ENCODE data around the gene OTOA.
"Not testable (repeated sequence)": the region's sequence is repeated elsewhere in the genome, so short reads cannot be mapped to it uniquely, and the experiment has no call there.

Gene OTOA

GRCh38 chr16:21720533-21720932 is 56.8 kb downstream of the OTOA start:
- no peak for DNase-seq (ENCODE audit: low read depth, low spot score)

- DNase-seq (ENCODE audit: low read depth, low spot score) = no peak
Observed at GRCh38 chr16:21722771-21723455, 59.1 kb downstream of the OTOA start.

DNA sequence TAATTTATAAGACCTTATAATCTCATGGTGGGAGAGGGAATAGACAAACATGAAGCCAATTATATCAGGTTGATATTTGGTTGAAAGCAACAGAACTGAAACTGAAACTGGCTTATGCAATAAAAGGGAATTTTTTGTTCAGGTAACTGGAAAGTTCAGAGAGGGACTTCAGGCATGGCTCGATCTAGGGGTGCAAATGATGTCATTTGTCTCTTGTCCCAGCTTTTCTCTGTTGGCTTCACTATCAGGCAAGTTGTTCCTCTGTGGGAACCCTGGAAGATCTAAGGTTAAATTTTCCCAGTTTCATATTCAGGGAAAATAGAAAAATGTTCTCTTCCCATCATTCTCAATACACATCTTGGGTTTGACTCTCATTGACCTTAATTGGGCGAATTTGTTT is 59.8 kb downstream of the OTOA start:
- DNase-seq (ENCODE audit: low read depth, low spot score) = no peak

DNA sequence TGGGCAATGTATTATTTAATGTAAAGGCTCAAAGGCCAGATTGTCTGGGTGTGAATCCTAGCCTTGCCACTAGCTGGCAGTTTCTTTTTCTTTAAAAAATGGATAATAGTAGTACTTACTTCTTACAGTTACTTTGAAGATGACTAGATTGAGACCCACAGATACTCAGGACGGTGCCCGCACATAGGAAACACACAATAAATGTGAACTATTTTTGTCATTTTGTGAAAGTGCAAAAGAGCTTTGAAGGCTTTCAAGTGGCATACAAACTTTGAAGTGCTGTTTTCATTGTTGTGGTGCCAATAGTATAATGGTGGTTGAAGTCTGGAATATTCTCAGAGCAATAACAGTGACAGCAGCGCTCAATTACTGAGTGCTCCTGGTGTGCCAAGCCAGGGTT is 63.6 kb downstream of the OTOA start:
- DNase-seq (ENCODE audit: low read depth, low spot score) = no peak

DNA sequence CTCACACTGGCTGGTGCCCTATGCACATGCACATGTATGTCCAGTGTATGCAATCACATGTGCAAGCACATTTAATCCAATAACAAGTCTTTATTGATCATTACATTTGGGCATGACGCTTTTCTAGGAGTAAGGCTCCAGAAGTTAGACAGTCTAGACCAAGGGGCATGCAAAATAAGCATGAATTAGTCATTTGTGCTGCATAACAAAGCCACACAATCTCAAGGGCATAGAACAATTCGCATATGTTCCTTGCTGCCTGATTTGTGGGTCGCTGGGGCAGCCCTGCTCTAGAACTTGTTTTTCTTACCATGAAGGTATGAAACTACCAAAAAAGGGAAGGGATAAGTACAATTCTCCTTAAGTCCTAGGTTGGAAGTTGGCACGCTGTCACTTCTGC is 67.5 kb downstream of the OTOA start:
- not testable (repeated sequence) for DNase-seq (ENCODE audit: low read depth, low spot score)

GRCh38 chr16:21740637-21741036 is 76.9 kb downstream of the OTOA start:
- not testable (repeated sequence) for DNase-seq (ENCODE audit: low read depth, low spot score)

- not testable (repeated sequence) for DNase-seq (ENCODE audit: low read depth, low spot score)
Observed at GRCh38 chr16:21756192-21757079, 92.7 kb downstream of the OTOA start.

GRCh38 chr16:21757080-21757671 is 93.4 kb downstream of the OTOA start:
- not testable (repeated sequence) for DNase-seq (ENCODE audit: low read depth, low spot score)

DNA sequence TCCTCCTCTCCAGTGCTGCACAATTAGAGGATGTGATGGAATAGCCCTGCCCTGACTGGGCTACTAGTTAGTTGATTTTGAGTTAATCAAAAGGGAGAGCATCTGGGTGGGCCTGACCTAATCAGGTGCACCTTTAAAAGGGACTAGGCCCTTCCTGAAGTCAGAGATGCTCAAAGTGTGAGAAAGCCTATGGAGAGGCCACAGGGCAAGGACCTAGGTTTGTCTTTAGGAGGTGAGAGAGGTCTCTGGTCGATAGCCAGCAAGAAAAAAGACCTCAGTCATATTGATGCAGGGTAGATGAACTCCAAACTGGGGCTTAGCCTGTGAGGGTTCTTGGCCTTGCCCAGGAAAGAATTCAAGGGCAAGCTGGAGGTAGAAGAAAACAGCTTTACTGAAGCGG is 104.5 kb downstream of the OTOA start:
- not testable (repeated sequence) for DNase-seq (ENCODE audit: low read depth, low spot score)

GRCh38 chr16:21768810-21769209 is 105.0 kb downstream of the OTOA start:
- DNase-seq (ENCODE audit: low read depth, low spot score) = not testable (repeated sequence)

DNA sequence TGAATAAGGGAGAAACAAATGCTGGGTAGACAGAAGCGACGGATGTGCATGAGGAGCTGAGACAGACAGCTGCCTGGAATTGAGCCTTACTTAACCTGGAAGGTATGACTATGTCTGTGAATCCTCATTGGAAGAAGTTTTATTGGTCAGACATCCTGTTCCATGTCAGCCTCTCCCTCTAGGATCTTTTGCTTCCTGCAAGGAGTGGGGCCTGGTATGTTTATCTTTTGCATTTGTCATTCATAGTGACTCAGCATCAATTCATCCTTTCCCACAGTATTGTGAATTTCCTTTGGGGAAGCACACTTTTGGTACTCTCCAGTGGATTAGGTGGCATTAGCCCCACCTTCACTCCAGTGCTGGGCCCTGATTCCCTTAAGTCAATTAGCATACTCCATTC is 105.5 kb downstream of the OTOA start:
- DNase-seq (ENCODE audit: low read depth, low spot score) = not testable (repeated sequence)

DNA sequence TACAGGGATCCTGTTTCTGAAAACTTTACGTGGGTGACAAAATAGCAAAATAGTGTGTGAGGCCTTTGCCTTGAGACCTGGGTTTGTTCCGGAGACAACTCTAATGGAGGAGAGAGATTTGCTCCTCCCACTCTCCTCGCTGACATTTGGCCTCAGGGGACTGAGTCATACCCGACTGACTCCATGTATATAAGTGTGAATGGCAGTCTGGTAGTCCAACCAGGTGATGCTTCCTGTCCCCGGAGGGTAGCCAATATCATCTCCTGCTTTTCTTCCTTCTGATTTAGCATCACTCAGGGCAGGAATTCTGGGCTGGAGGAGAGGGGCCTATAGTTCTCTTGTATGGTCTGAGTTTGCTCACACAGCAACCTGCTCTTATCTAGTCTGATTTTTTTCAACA is 106.8 kb downstream of the OTOA start:
- not testable (repeated sequence) for DNase-seq (ENCODE audit: low read depth, low spot score)

- DNase-seq (ENCODE audit: low read depth, low spot score) = not testable (repeated sequence)
Observed at GRCh38 chr16:21772547-21773206, 108.9 kb downstream of the OTOA start.

GRCh38 chr16:21773207-21773553 is 109.4 kb downstream of the OTOA start:
- DNase-seq (ENCODE audit: low read depth, low spot score) = not testable (repeated sequence)

GRCh38 chr16:21780525-21780924 is 116.8 kb downstream of the OTOA start:
- DNase-seq (ENCODE audit: low read depth, low spot score) = not testable (repeated sequence)

GRCh38 chr16:21790506-21790905 is 126.7 kb downstream of the OTOA start:
- not testable (repeated sequence) for DNase-seq (ENCODE audit: low read depth, low spot score)

DNA sequence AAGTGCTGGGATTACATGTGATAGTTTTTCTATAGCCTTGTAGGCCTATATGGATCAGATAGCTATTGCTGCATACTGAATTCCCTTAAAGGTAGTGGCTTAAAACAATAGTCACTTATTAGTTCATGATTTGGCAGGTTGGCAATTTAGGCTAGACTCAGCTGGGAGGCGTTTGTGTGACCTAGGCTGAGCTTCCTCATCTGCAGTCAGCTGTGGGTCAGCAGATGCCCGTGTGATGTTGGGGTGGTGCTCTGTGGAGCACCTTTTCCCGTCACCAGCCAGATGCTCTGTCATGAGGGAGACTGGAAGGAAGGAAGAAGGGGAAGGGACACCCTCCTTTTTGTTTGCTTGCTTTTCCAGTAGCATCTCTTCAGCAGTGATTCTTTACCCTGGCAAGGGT is 129.5 kb downstream of the OTOA start:
- not testable (repeated sequence) for DNase-seq (ENCODE audit: low read depth, low spot score)

DNA sequence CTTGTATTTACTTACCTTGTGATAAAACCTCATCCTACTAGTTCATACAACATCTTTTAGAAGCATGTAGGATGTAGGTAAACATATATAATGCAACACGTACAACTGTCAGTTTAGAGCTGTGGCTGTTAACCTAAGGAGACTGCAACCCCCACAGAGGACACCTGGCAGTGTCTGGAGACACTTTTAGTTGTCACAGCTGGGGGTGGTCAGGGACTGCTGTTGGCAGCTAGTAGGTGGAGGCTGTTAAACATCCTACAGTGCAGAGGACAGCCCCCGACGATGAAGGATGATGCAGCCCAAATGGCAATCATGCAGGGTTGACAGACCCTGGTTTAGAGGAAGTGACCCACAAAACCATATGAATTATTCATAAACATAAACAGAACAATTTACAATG is 134.8 kb downstream of the OTOA start:
- not testable (repeated sequence) for DNase-seq (ENCODE audit: low read depth, low spot score)

DNA sequence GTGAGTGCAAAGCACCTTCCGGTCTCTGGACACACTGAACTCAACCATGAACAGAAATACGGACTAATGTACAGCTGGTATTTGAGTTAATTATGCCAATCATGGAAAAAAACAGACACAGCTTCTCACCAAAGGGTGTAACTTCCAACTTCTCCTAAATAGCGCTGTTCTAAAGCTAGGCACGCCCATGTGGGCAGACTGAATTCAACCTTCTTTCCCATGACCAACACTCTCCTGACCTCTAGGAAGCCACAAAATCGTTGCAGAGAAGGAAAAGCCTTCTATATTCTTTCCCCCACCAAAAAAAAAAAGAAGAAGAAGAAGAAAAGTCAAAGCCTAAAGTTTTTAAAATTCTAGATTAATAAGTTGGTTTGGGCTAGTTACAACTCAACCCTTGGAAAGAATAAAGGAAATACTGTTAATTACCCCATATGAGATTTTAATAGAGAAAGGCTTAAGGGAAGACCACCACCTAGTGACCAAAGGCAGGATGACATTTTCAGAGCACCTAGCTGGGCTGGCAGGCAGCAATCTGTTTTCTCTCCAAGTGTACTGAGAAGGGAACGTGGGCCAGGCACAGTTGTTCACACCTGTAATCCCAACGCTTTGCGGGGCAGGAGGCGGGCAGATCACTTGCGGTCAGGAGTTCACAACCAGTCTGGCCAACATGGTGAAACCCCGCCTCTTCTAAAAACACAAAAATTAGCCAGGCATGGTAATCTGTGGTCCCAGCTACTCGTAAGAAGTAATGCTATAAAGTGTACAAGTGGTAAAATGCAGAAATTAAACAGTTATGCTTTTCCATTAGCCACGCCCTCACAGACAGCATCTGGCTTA is 138.0 kb downstream of the OTOA start:
- DNase-seq (ENCODE audit: low read depth, low spot score) = peak; percentile 20

DNA sequence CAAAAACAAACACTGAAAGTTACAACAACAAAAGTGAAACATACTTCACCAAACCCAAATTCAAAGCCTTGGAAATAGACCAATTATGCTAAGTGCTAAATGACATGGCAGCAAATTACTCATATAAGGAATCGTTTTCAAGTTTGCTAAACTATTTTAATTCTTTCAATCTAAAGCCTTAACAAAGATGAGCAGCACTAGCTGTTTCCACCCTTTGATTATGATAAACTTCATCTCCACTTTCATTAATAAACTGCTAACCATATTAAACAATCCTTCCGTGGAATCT is 138.6 kb downstream of the OTOA start:
- DNase-seq (ENCODE audit: low read depth, low spot score) = not testable (repeated sequence)

All from iPS DF 19.7 (cell line).